Stimulated activated CD4-positive, alpha-beta T cell treated with anti-CD3 and anti-CD28 coated beads, Interleukin-4, amount 100 ng/mL, for 24 hours (primary cell): Measurements from ENCODE around the gene MAST1.
A peak's percentile ranks its signal among the peaks of the same experiment; 100 is the strongest.
"Not testable (repeated sequence)": the region's sequence is repeated elsewhere in the genome, so short reads cannot be mapped to it uniquely, and the experiment has no call there.

Experiments used
- DNase-seq: peaks from one replicate; pipeline ENCODE4 v3.0.0-alpha.2; 2020

Gene MAST1

DNA sequence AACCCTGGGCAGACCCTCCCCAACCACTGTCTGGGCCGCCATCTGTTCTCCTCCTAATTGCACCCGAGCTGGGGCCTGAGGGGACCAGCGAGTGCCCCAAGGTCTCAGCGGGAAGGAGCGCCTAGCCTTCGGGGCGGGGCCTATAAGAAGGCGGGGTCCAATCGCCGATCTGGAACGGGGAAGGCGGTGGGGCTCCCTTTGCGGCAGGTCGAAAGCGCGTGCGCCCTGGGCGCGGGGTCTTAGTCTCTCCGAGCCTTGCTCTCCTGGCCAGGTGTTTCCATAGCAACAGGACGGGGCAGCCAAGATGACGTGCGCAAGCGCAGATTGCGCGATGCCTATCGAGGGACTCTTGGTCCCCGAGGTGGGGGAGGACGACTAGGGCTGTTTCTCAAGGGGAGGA is 2.8 kb downstream of the MAST1 start:
- DNase-seq = no peak

GRCh38 chr19:12842511-12842910 is 4.2 kb downstream of the MAST1 start:
- DNase-seq = no peak

GRCh38 chr19:12843328-12843727 is 5.0 kb downstream of the MAST1 start:
- DNase-seq = no peak

GRCh38 chr19:12843999-12844732 is 5.9 kb downstream of the MAST1 start:
- no peak for DNase-seq

DNA sequence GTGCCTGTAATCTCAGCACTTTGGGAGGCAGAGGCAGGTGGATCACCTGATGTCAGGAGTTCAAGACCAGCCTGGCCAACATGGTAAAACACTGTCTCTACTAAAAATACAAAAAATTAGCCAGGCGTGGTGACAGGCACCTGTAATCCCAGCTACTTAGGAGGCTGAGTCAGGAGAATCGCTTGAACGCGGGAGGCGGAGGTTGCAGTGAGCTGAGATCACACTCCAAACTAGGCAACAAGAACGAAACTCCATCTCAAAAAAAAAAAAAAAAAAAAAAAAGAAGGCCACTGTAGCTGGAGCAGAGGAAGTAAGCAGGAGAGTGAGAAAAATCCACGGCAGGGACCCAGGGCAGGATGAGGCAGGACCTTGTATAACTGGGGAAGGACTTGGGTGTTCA is 8.3 kb downstream of the MAST1 start:
- DNase-seq = not testable (repeated sequence)

GRCh38 chr19:12847159-12848139 is 9.1 kb downstream of the MAST1 start:
- peak; percentile 87 for DNase-seq

DNA sequence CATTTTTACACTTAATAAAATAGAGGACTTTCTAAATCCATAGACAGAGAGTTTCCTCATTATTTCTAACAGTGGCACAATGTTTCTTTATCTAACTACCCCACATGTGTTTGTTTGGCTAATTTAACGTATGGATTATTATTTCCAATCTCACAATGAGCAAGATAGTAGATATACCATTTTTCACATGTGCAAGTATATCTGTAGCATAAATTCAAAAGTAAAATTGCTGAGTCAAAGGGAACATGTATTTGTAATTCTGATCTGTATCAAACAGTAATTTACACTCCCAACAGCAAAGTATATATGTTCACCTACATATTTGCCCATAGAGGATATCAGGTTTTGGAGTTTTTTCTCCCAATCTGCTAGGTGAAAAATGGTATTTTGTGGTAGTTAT is 18.3 kb downstream of the MAST1 start:
- DNase-seq = no peak

GRCh38 chr19:12858041-12858928 is 20.0 kb downstream of the MAST1 start:
- DNase-seq = no peak

DNA sequence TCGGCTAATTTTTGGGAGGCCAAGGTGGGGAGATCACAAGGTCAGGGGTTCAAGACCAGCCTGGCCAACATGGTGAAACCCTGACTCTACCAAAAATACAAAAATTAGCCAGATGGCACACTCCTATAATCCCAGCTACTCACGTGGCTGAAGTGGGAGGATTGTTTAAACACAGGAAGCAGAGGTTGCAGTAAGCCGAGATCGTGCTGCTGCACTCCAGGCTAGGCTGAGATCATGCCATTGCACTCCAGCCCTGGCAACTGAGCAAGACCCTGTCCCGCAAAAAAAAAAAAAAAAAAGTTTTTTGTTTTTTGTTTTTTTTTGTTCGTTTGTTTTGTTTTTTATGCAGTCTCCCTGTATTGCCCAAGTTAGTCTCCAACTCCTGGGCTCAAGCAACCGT is 21.2 kb downstream of the MAST1 start:
- DNase-seq = no peak

- no peak for DNase-seq
These were observed 25.8 kb downstream of the MAST1 start for GRCh38 chr19:12864143-12864542.

GRCh38 chr19:12864721-12865715 is 26.7 kb downstream of the MAST1 start:
- DNase-seq = no peak

DNA sequence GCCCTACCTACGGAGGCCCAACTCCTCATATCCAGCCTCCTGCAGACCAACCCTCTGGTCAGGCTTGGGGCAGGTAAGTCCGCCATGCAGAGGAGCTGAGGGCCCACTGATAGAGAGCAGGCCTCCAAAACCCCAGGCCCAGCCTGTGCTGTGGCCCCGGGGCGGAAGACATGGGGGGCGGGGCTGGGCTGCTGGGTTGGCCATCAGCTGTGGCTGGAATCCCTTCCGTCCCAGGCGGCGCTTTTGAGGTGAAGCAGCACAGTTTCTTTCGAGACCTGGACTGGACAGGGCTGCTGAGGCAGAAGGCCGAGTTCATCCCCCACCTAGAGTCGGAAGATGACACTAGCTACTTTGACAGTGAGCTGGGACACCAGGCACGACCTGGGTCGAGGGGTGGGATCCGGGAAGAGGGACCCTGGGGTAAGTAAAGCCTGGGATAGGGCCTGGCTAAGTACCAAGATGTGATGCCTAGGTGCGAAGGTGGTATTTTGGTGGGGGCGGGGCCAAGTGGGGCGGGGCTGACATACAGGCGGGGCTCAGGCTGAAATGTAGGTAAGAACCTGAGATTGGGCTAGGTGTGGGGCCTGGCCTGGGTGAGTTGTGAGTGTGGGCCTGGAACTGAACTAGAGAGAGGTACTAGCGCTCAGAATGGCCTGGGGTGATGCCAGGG is 27.6 kb downstream of the MAST1 start:
- DNase-seq = no peak

DNA sequence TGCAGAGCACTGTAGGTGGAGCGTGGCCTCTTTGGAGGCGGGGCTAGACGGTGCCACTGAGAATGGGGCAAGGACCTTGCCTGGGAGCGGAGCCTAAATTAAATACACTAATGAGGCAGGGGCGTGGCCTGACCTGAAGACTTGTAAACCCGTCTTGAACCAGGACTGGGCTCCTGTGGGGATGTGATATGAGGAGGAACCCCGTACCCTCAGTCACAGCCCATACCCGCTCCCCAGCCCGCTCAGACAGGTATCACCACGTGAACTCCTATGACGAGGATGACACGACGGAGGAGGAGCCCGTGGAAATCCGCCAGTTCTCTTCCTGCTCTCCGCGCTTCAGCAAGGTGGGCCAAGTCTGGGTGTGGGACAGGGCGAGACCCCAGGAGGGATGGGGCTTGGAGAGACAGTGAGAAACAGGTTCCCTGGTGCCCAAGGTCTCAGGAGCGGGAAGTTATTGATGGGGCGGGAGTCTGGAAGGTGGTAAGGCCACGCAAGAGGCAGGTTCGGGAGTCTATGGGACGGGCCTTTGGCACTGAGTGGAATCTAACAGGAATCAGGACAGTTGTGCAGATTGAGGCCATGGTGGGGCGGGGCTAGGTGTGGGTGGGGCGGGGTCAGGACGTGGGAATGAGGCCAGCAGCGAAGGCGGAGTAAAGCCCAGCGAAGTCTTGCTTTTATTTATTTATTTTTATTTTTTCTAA is 28.3 kb downstream of the MAST1 start:
- DNase-seq = no peak

GRCh38 chr19:12867120-12868099 is 29.1 kb downstream of the MAST1 start:
- peak; percentile 61 for DNase-seq

GRCh38 chr19:12868540-12869112 is 30.3 kb downstream of the MAST1 start:
- no peak for DNase-seq

- DNase-seq = no peak
These were observed 33.4 kb downstream of the MAST1 start for GRCh38 chr19:12871681-12872080.

- DNase-seq = no peak
These were observed 33.9 kb downstream of the MAST1 start for GRCh38 chr19:12872255-12872654.
